ENCODE data around the gene SEMA3E. TPM values are rescaled to one million over a fixed set of nuclear protein-coding genes. Genes with fewer than 3 reads are reported as not detected.

The SEMA3E gene
- total and polyA plus RNA-seq, 10 of the 15 experiments (the other 5 are each of a cell fraction or from before 2014, with no cell fraction given), result 0.08 to 2.0 (median 0.82) TPM

GRCh38 chr7:83449781-83450180 lies 199.2 kb downstream of the SEMA3E start:
- Histone ChIP-seq H3K36me3 (ENCODE audit: control insufficient read depth in 2 of 2, insufficient read depth in 2 of 2, low read length in 1 of 2) (no peaks in the 10 kb centered on the region), H3K4me3 (no peak overlapping the region), H3K4me2 (ENCODE audit: control insufficient read depth, insufficient read depth) (no peak overlapping the region), H3K9me3 (replicated peaks; ENCODE audit: control insufficient read depth, insufficient read depth, low read length) (no peaks in the 10 kb centered on the region), H4K20me1 (ENCODE audit: control insufficient read depth, insufficient read depth) (no peaks in the 10 kb centered on the region), H3K27ac (ENCODE audit: control insufficient read depth, insufficient read depth) (no peak overlapping the region), H3K9ac (ENCODE audit: control insufficient read depth, insufficient read depth, low read length) (no peak overlapping the region), H3K4me1 (ENCODE audit: control insufficient read depth, insufficient read depth, low read length) (no peaks in the 10 kb centered on the region), H3K79me2 (ENCODE audit: control insufficient read depth, insufficient read depth, low read length) (no peaks in the 10 kb centered on the region), H3K27me3 (replicated peaks in 1 of 2; ENCODE audit: control insufficient read depth in 2 of 2, insufficient read depth in 2 of 2, low read length in 1 of 2) (no peaks in the 10 kb centered on the region), H2AFZ (ENCODE audit: control insufficient read depth, low read depth, low read length) (no peak overlapping the region)
- DNase-seq (ENCODE audit: low read depth, low spot score) (no peak), ATAC-seq (no peak), FAIRE-seq (no peak)
- CTCF ChIA-PET, result no interaction called here
- BruUV-seq (replicated peaks), result no TSS peak
- SMC1A ChIA-PET (ENCODE audit: uncharacterized antibody, unreplicated experiment), result interaction anchor here (0.9 kb wide), 1 partner anchor 162 kb away, joined by 5 read pairs; no protein-coding TSS in a partner anchor
- in situ Hi-C loops (cut with MboI), result no loop called here
- RAD21 ChIA-PET (ENCODE audit: unreplicated experiment), result no interaction called here
- intact Hi-C loops (cut with micrococcal nuclease; ENCODE audit: unreplicated experiment), result no loop called here
- TF ChIP-seq CREM (IDR thresholded peaks at IDR 0.05; ENCODE audit: low read depth) (no peak), EP300 (IDR thresholded peaks at IDR 0.05; ENCODE audit: borderline replicate concordance in 1 of 2, control insufficient read depth in 1 of 2, low read depth in 2 of 2, low read length in 2 of 2) (no peak), ZNF24 (IDR thresholded peaks at IDR 0.05) (no peak), HDAC2 (IDR thresholded peaks at IDR 0.05) (no peak), MYC (IDR thresholded peaks at IDR 0.05; ENCODE audit: insufficient read depth, insufficient read length, insufficient replicate concordance, low read length, severe bottlenecking) (no peak), MYB (IDR thresholded peaks at IDR 0.05; ENCODE audit: borderline replicate concordance, low read depth, low read length) (no peak), POLR2AphosphoS5 (IDR thresholded peaks at IDR 0.05; ENCODE audit: low read length) (no peak), PRDM15 (CRISPR knock-in tag; IDR thresholded peaks at IDR 0.05) (no peak), ZNF217 (IDR thresholded peaks at IDR 0.05) (no peak), STAT3 (IDR thresholded peaks at IDR 0.05; ENCODE audit: low read depth, low read length) (no peak), CBX5 (IDR thresholded peaks at IDR 0.05; ENCODE audit: low read depth) (no peak), IKZF1 (conservative IDR thresholded peaks at IDR 0.05) (no peak), RFX5 (IDR thresholded peaks at IDR 0.05; ENCODE audit: low read depth, low read length) (no peak), MAX (IDR thresholded peaks at IDR 0.05; ENCODE audit: low read depth, low read length) (no peak), NKRF (conservative IDR thresholded peaks at IDR 0.05) (no peak), RUNX3 (IDR thresholded peaks at IDR 0.05; ENCODE audit: low read length) (no peak), HCFC1 (IDR thresholded peaks at IDR 0.05; ENCODE audit: low read length) (no peak)
- POLR2A ChIA-PET, result no interaction called here

Measured in GM12878 (cell line).